DOHH2 (cell line): ENCODE measurements around the gene SPOCK3.

Experiments
- H3F3A ChIP-seq: fragments of 200-600 bp; sonication (generic), shearing (Covaris generic); 2 replicates; pipeline ENCODE4 v1.6.0; 2016; ENCODE audit warnings: antibody characterized with exemption, mild to moderate bottlenecking; ENCODE audit not compliant: control insufficient read depth, insufficient read depth
- H3K27ac ChIP-seq: fragments of 200-600 bp; sonication (generic); 2 replicates; pipeline ENCODE4 v1.5.1; 2014; ENCODE audit warnings: low read depth, mild to moderate bottlenecking, low read length, moderate library complexity
- H3K27me3 ChIP-seq: fragments of 200-600 bp; sonication (generic); 2 replicates; pipeline ENCODE4 v1.6.1; 2014; ENCODE audit warnings: mild to moderate bottlenecking, low read length, mixed read lengths; ENCODE audit not compliant: control insufficient read depth
- H3K36me3 ChIP-seq: fragments of 200-600 bp; sonication (generic); 2 replicates; pipeline ENCODE4 v1.6.1; 2014; ENCODE audit warnings: mild to moderate bottlenecking, low read length, moderate library complexity, mixed read lengths; ENCODE audit not compliant: control insufficient read depth
- H3K4me1 ChIP-seq: fragments of 200-600 bp; sonication (generic); 2 replicates; pipeline ENCODE4 v1.6.1; 2014; ENCODE audit warnings: mild to moderate bottlenecking, low read length, mixed read lengths; ENCODE audit not compliant: control insufficient read depth
- H3K4me2 ChIP-seq: fragments of 200-600 bp; sonication (generic); 2 replicates; pipeline ENCODE4 v1.6.0; 2014; ENCODE audit warnings: mild to moderate bottlenecking, low read length, moderate library complexity
- H3K4me3 ChIP-seq: fragments of 200-600 bp; sonication (generic); 2 replicates; pipeline ENCODE4 v1.5.1; 2014; ENCODE audit warnings: mild to moderate bottlenecking, low read length, mixed read lengths
- H3K79me2 ChIP-seq: fragments of 200-600 bp; sonication (generic); 2 replicates; pipeline ENCODE4 v1.6.1; 2014; ENCODE audit warnings: mild to moderate bottlenecking, low read length, mixed read lengths; ENCODE audit not compliant: control insufficient read depth
- H3K9me2 ChIP-seq: fragments of 200-600 bp; sonication (generic); replicated peaks from 2 replicates; pipeline ENCODE4 v1.6.1; 2014; ENCODE audit warnings: mild to moderate bottlenecking, low read length, mixed read lengths; ENCODE audit not compliant: control insufficient read depth
- H3K9me3 ChIP-seq: fragments of 200-600 bp; sonication (generic); 2 replicates; pipeline ENCODE4 v1.6.1; 2014; ENCODE audit warnings: antibody characterized with exemption, low read length, mixed read lengths; ENCODE audit not compliant: control insufficient read depth, insufficient read depth
- H4K20me1 ChIP-seq: fragments of 200-600 bp; sonication (generic); 2 replicates; pipeline ENCODE4 v1.6.0; 2014; ENCODE audit warnings: low read depth, mild to moderate bottlenecking, antibody characterized with exemption, low read length, moderate library complexity; ENCODE audit not compliant: control insufficient read depth, insufficient read depth
- EZH2phosphoT487 ChIP-seq: fragments of 200-600 bp; sonication (generic); IDR thresholded peaks from 2 replicates; pipeline ENCODE4 v1.6.1; 2017; ENCODE audit warnings: borderline replicate concordance, mild to moderate bottlenecking, antibody characterized with exemption, low read length, moderate library complexity, mixed read lengths
- TF ChIP-seq, protein P1 (sequence below): fragments of 200-600 bp; sonication (generic); IDR thresholded peaks from one replicate; pipeline ENCODE4 v1.5.1; 2014; ENCODE audit warnings: antibody characterized with exemption, mild to moderate bottlenecking, low read depth, low read length; ENCODE audit not compliant: poor library complexity, severe bottlenecking

The SPOCK3 gene

DNA sequence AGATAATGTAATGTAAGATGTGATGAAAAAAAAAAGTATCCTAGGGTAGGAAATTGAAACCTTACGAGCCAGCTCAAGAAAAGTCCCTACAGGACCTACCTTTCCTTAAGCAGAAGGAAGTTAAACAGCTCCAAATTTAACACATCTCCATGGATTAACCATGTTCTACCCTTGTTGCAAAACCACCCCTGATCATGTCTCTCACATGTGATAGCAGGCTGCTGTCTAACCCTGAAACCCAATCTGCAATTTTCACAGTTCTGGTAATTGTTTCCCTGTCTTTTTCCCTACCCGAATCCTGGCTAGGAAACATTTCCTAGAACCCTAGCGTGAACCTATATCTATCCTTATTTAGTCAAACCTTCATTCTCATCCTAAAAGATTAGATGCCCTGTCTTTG is 198.9 kb downstream of the SPOCK3 start:
- H3F3A ChIP-seq: no peaks in the 10 kb centered on the region
- no peaks in the 10 kb centered on the region for H3K79me2 ChIP-seq
- no peak overlapping the region for H3K27ac ChIP-seq
- no peaks in the 10 kb centered on the region for H3K27me3 ChIP-seq
- no peaks in the 10 kb centered on the region for H4K20me1 ChIP-seq
- no peaks in the 10 kb centered on the region for H3K9me3 ChIP-seq
- H3K4me3 ChIP-seq: no peak overlapping the region
- no peaks in the 10 kb centered on the region for H3K4me1 ChIP-seq
- H3K9me2 ChIP-seq: no peaks in the 10 kb centered on the region
- TF ChIP-seq EZH2phosphoT487: no peak
- TF ChIP-seq, protein P1, sequence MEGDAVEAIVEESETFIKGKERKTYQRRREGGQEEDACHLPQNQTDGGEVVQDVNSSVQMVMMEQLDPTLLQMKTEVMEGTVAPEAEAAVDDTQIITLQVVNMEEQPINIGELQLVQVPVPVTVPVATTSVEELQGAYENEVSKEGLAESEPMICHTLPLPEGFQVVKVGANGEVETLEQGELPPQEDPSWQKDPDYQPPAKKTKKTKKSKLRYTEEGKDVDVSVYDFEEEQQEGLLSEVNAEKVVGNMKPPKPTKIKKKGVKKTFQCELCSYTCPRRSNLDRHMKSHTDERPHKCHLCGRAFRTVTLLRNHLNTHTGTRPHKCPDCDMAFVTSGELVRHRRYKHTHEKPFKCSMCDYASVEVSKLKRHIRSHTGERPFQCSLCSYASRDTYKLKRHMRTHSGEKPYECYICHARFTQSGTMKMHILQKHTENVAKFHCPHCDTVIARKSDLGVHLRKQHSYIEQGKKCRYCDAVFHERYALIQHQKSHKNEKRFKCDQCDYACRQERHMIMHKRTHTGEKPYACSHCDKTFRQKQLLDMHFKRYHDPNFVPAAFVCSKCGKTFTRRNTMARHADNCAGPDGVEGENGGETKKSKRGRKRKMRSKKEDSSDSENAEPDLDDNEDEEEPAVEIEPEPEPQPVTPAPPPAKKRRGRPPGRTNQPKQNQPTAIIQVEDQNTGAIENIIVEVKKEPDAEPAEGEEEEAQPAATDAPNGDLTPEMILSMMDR: no peak
- H3K36me3 ChIP-seq: no peaks in the 10 kb centered on the region
- H3K4me2 ChIP-seq: no peak overlapping the region

DNA sequence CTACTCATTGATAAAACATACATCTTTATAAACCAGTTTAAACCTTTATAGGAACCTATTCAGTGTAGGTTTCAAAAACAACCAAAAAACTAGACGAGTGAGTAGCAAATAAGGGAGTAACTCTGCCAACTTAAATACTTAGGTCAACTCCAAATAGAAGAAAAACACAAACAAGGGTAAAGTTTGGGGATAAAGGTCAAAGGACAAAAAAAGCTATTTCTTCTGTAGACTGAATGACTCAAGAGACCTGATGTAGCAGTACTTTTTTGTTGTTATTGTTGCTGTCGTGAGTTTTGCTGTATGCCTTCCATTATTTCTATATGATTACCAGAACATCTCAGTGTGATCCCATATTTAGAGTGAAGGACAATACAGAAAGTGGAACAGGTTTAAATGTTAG is 199.3 kb downstream of the SPOCK3 start:
- H3K4me3 ChIP-seq: no peak overlapping the region
- H3K27me3 ChIP-seq: no peaks in the 10 kb centered on the region
- H3F3A ChIP-seq: no peaks in the 10 kb centered on the region
- TF ChIP-seq EZH2phosphoT487: no peak
- TF ChIP-seq, protein P1: no peak
- H3K4me2 ChIP-seq: no peak overlapping the region
- no peaks in the 10 kb centered on the region for H4K20me1 ChIP-seq
- H3K9me2 ChIP-seq: no peaks in the 10 kb centered on the region
- no peaks in the 10 kb centered on the region for H3K36me3 ChIP-seq
- H3K4me1 ChIP-seq: no peaks in the 10 kb centered on the region
- H3K79me2 ChIP-seq: no peaks in the 10 kb centered on the region
- H3K27ac ChIP-seq: no peak overlapping the region
- H3K9me3 ChIP-seq: no peaks in the 10 kb centered on the region

DNA sequence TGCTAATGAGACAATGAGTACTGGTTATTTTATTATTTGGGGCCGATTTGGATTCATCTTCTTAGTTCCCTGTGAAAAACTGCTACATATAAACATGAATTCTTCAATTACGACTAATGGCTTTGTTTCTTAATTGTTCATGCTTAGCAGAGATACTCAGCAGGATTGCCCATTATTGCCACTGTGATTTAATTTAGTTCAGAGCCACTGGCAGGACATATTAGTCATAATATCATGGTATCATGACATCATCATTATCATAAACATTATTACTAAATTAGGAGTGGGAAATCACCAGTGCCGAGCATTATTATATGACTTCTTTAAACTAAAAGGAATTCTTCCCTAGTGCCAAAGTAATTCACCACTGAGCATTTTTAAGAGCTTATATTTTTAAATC is 201.4 kb downstream of the SPOCK3 start:
- H3K9me3 ChIP-seq: no peaks in the 10 kb centered on the region
- H3K79me2 ChIP-seq: no peaks in the 10 kb centered on the region
- no peak overlapping the region for H3K4me3 ChIP-seq
- H3K4me2 ChIP-seq: no peak overlapping the region
- no peaks in the 10 kb centered on the region for H3F3A ChIP-seq
- no peaks in the 10 kb centered on the region for H3K36me3 ChIP-seq
- no peaks in the 10 kb centered on the region for H3K27me3 ChIP-seq
- H3K9me2 ChIP-seq: no peaks in the 10 kb centered on the region
- no peaks in the 10 kb centered on the region for H3K4me1 ChIP-seq
- no peaks in the 10 kb centered on the region for H4K20me1 ChIP-seq
- TF ChIP-seq, protein P1: no peak
- TF ChIP-seq EZH2phosphoT487: no peak
- no peak overlapping the region for H3K27ac ChIP-seq
